Measurements from ENCODE around the gene VIM.

The VIM gene

GRCh38 chr10:17272648-17273047 is 44.6 kb downstream of the VIM start:
- no peak overlapping the region for H3K4me3 ChIP-seq (ENCODE audit: low read depth in 1 of 2, low read length in 2 of 2)
- no peak overlapping the region for H3K27ac ChIP-seq (ENCODE audit: low read depth, low read length)
- peaks cover 0 to 2% of the 10 kb centered on the region in 2 donors for H3K9me3 ChIP-seq (ENCODE audit: control insufficient read depth in 1 of 2, low read length in 2 of 2)
- H3K4me1 ChIP-seq (ENCODE audit: control insufficient read depth in 1 of 2, insufficient read depth in 2 of 2, low read length in 2 of 2), result no peaks in the 10 kb centered on the region
- no peaks in the 10 kb centered on the region for H3K36me3 ChIP-seq (ENCODE audit: control insufficient read depth in 1 of 2, insufficient read depth in 2 of 2, low read length in 2 of 2)
- no peaks in the 10 kb centered on the region for H3K27me3 ChIP-seq (ENCODE audit: control insufficient read depth in 1 of 2, insufficient read depth in 2 of 2, low read length in 2 of 2)
- H3K9ac ChIP-seq (ENCODE audit: low read depth in 1 of 2, low read length in 2 of 2), result no peak overlapping the region

GRCh38 chr10:17273403-17273802 is 45.4 kb downstream of the VIM start:
- Histone ChIP-seq H3K9me3 (ENCODE audit: control insufficient read depth in 1 of 2, low read length in 2 of 2) (peaks cover 0 to 2% of the 10 kb centered on the region in 2 donors), H3K9ac (ENCODE audit: low read depth in 1 of 2, low read length in 2 of 2) (no peak overlapping the region), H3K36me3 (ENCODE audit: control insufficient read depth in 1 of 2, insufficient read depth in 2 of 2, low read length in 2 of 2) (no peaks in the 10 kb centered on the region), H3K27me3 (ENCODE audit: control insufficient read depth in 1 of 2, insufficient read depth in 2 of 2, low read length in 2 of 2) (no peaks in the 10 kb centered on the region), H3K27ac (ENCODE audit: low read depth, low read length) (no peak overlapping the region), H3K4me1 (ENCODE audit: control insufficient read depth in 1 of 2, insufficient read depth in 2 of 2, low read length in 2 of 2) (no peaks in the 10 kb centered on the region), H3K4me3 (ENCODE audit: low read depth in 1 of 2, low read length in 2 of 2) (no peak overlapping the region)

- Histone ChIP-seq H3K9ac (ENCODE audit: low read depth in 1 of 2, low read length in 2 of 2) (no peak overlapping the region), H3K27ac (ENCODE audit: low read depth, low read length) (no peak overlapping the region), H3K9me3 (ENCODE audit: control insufficient read depth in 1 of 2, low read length in 2 of 2) (peaks cover 0 to 2% of the 10 kb centered on the region in 2 donors), H3K4me1 (ENCODE audit: control insufficient read depth in 1 of 2, insufficient read depth in 2 of 2, low read length in 2 of 2) (no peaks in the 10 kb centered on the region), H3K27me3 (ENCODE audit: control insufficient read depth in 1 of 2, insufficient read depth in 2 of 2, low read length in 2 of 2) (no peaks in the 10 kb centered on the region), H3K4me3 (ENCODE audit: low read depth in 1 of 2, low read length in 2 of 2) (no peak overlapping the region), H3K36me3 (ENCODE audit: control insufficient read depth in 1 of 2, insufficient read depth in 2 of 2, low read length in 2 of 2) (no peaks in the 10 kb centered on the region)
Measured at GRCh38 chr10:17276756-17277424, 48.8 kb downstream of the VIM start.

- Histone ChIP-seq H3K4me1 (ENCODE audit: control insufficient read depth in 1 of 2, insufficient read depth in 2 of 2, low read length in 2 of 2) (no peaks in the 10 kb centered on the region), H3K27ac (ENCODE audit: low read depth, low read length) (no peak overlapping the region), H3K9me3 (ENCODE audit: control insufficient read depth in 1 of 2, low read length in 2 of 2) (peaks cover 0 to 4% of the 10 kb centered on the region in 2 donors), H3K9ac (ENCODE audit: low read depth in 1 of 2, low read length in 2 of 2) (no peak overlapping the region), H3K4me3 (ENCODE audit: low read depth in 1 of 2, low read length in 2 of 2) (no peak overlapping the region), H3K27me3 (ENCODE audit: control insufficient read depth in 1 of 2, insufficient read depth in 2 of 2, low read length in 2 of 2) (no peaks in the 10 kb centered on the region), H3K36me3 (ENCODE audit: control insufficient read depth in 1 of 2, insufficient read depth in 2 of 2, low read length in 2 of 2) (no peaks in the 10 kb centered on the region)
Measured at GRCh38 chr10:17278607-17279240, 50.7 kb downstream of the VIM start.

GRCh38 chr10:17282311-17282710 is 54.3 kb downstream of the VIM start:
- H3K4me3 ChIP-seq (ENCODE audit: low read depth in 1 of 2, low read length in 2 of 2), result no peak overlapping the region
- H3K36me3 ChIP-seq (ENCODE audit: control insufficient read depth in 1 of 2, insufficient read depth in 2 of 2, low read length in 2 of 2), result no peaks in the 10 kb centered on the region
- H3K27ac ChIP-seq (ENCODE audit: low read depth, low read length), result no peak overlapping the region
- no peak overlapping the region for H3K9ac ChIP-seq (ENCODE audit: low read depth in 1 of 2, low read length in 2 of 2)
- peaks cover 0 to 4% of the 10 kb centered on the region in 2 donors for H3K9me3 ChIP-seq (ENCODE audit: control insufficient read depth in 1 of 2, low read length in 2 of 2)
- no peaks in the 10 kb centered on the region for H3K27me3 ChIP-seq (ENCODE audit: control insufficient read depth in 1 of 2, insufficient read depth in 2 of 2, low read length in 2 of 2)
- no peaks in the 10 kb centered on the region for H3K4me1 ChIP-seq (ENCODE audit: control insufficient read depth in 1 of 2, insufficient read depth in 2 of 2, low read length in 2 of 2)

GRCh38 chr10:17286562-17287550 is 58.8 kb downstream of the VIM start:
- Histone ChIP-seq H3K9me3 (ENCODE audit: control insufficient read depth in 1 of 2, low read length in 2 of 2) (peaks cover 0 to 2% of the 10 kb centered on the region in 2 donors), H3K27ac (ENCODE audit: low read depth, low read length) (no peak overlapping the region), H3K4me3 (ENCODE audit: low read depth in 1 of 2, low read length in 2 of 2) (no peak overlapping the region), H3K9ac (ENCODE audit: low read depth in 1 of 2, low read length in 2 of 2) (no peak overlapping the region), H3K27me3 (ENCODE audit: control insufficient read depth in 1 of 2, insufficient read depth in 2 of 2, low read length in 2 of 2) (no peaks in the 10 kb centered on the region), H3K4me1 (ENCODE audit: control insufficient read depth in 1 of 2, insufficient read depth in 2 of 2, low read length in 2 of 2) (no peaks in the 10 kb centered on the region), H3K36me3 (ENCODE audit: control insufficient read depth in 1 of 2, insufficient read depth in 2 of 2, low read length in 2 of 2) (no peaks in the 10 kb centered on the region)

All from duodenal mucosa (tissue), 2 donors.